ENCODE measurements around the gene TLR3. TPM values are rescaled to one million over a fixed set of nuclear protein-coding genes. Genes with fewer than 3 reads are reported as not detected.

Gene TLR3
- 1 to 10 TPM; 4.3 to 8.4 (median 6.8) TPM for total RNA-seq

DNA sequence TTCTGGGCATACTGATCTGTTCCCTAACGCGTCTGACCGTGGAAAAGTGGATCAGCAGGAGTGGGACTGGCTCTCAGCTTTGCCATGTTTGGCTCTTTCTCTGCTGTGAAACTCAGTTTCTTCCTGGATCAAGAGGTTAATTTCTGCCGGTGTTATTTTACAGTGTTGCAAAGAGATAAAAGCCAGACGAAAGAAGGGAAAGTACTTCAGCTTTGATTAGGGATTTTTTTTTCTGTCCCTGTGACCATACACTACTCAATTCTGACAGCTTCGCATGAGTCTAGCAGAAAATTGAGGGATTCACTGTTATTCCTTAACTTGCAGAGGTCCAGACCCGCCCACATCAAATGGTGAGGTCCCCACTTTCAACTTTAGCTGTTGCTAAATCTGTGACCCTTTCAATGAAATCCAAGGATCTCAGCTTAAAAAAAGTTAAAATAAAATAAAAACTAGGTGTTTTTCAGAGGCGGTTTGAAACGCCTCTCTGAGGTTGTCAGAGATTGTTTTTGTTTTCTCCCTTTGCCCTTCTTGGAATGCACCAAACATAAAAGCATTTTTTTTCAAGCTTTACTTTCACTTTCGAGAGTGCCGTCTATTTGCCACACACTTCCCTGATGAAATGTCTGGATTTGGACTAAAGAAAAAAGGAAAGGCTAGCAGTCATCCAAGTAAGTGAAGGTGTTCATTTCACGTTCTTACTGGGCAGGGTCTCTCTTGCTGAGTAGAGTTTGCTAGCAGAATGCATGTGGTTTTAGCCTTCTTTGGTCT, at the start of gene TLR3:
TLR3 (plus strand) TSS at position 576 of the 768 bp plus-strand sequence. CDS start 7,464 bp downstream, outside the sequence.
- Histone ChIP-seq H3K27ac (peak within 1 kb of the TSS; percentile 63 to 89 (median 78)), H3K4me1 (peaks cover 0 to 32% (median 4%) of the 10 kb centered on the region in 3 donors), H3K9me3 (no peaks in the 10 kb centered on the region), H3K27me3 (no peaks in the 10 kb centered on the region), H3K4me3 (peak within 1 kb of the TSS; percentile 56 to 99), H3K36me3 (no peaks in the 10 kb centered on the region)
- no peak for TF ChIP-seq POLR2A (IDR thresholded peaks at IDR 0.05)
- TF ChIP-seq CTCF (IDR thresholded peaks at IDR 0.05): no peak
- TF ChIP-seq POLR2AphosphoS5 (IDR thresholded peaks at IDR 0.05): no peak
- TF ChIP-seq EP300 (IDR thresholded peaks at IDR 0.05): no peak
- WGBS, 2 donors (ENCODE audit: low coverage in 1 of 2): 1 to 2% methylated on average over 12 of the region's 12 CpGs
- ATAC-seq: peak; percentile 48

DNA sequence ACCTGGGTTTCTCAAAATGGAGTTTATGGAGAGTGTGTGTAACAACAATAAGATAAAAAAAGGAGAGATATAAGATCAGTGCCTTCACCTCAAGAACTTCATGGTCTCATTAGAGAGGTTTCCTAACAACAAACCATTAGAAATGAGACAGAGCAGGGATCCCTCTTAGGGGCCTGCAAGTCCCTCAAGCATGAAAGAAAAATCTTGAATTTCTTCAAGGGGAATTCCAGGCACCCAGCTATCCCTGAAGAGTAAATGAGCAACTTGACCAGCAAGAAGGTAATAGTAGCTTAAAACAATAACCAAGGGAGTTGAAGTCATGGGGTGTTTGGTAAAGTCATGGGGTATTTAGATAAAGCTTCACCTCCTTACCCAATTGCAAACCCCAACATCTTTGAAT, 49.7 kb upstream of the TLR3 start:
- Histone ChIP-seq H3K36me3 (no peaks in the 10 kb centered on the region), H3K27me3 (no peaks in the 10 kb centered on the region), H3K9me3 (peaks cover 0 to 6% (median 0%) of the 10 kb centered on the region in 3 donors), H3K4me3 (no peak overlapping the region), H3K27ac (no peak overlapping the region), H3K4me1 (peaks cover 0 to 13% (median 2%) of the 10 kb centered on the region in 3 donors)
- ATAC-seq: no peak
- TF ChIP-seq EP300 (IDR thresholded peaks at IDR 0.05) (no peak), CTCF (IDR thresholded peaks at IDR 0.05) (no peak), POLR2A (IDR thresholded peaks at IDR 0.05) (no peak), POLR2AphosphoS5 (IDR thresholded peaks at IDR 0.05) (no peak)

DNA sequence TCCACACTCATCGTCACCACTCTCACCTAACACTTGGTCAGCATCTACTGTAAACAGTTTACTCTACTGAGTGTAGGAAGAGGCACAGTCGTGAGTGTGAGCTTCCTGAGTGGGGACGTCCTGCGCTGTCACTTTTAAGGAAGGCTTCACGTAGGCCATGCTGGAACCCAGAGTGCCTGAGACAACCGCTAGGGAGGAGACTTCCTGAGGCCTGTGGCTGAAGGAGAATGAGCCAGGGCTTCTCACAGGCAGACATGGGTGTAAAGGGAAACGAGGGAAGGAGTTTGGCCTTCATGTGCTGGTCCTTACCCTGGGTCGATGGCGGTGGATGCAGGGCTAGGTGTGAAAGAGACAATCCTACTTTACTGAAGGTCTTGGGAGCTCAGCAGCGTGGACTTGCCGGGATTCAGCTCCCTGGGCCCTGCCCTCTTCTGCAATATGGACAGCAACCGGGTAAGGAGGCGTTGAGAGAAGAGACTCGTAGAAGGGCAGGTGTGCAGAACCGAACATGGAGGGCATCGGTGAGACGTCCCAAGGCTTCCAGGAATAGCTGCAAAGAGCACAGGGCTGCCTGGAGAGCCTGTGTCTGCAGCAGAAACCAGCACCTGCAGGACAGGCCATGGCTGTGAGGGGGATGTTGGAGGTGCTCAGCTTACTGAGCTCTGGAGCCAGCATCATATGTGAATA, 48.7 kb upstream of the TLR3 start:
- Histone ChIP-seq H3K4me1 (peaks cover 0 to 18% (median 2%) of the 10 kb centered on the region in 3 donors), H3K27me3 (no peaks in the 10 kb centered on the region), H3K9me3 (peaks cover 0 to 6% (median 0%) of the 10 kb centered on the region in 3 donors), H3K27ac (peak overlapping the region in 2 of 4 donors; percentile 21 to 62), H3K36me3 (no peaks in the 10 kb centered on the region), H3K4me3 (no peak overlapping the region)
- TF ChIP-seq EP300 (IDR thresholded peaks at IDR 0.05) (no peak), POLR2A (IDR thresholded peaks at IDR 0.05) (no peak), POLR2AphosphoS5 (IDR thresholded peaks at IDR 0.05) (no peak)
- ATAC-seq: no peak
- 82% methylated on average over 9 of the region's 17 CpGs; no CpG with 5 or more reads in 1 of the 2 donors for whole genome bisulfite sequencing, 2 donors (ENCODE audit: low coverage in 1 of 2)

GRCh38 chr4:186020793-186021407, 48.1 kb upstream of the TLR3 start:
- Histone ChIP-seq H3K36me3 (no peaks in the 10 kb centered on the region), H3K27me3 (no peaks in the 10 kb centered on the region), H3K4me1 (peaks cover 0 to 25% (median 2%) of the 10 kb centered on the region in 3 donors), H3K4me3 (no peak overlapping the region), H3K27ac (peak overlapping the region in 2 of 4 donors; percentile 21 to 62), H3K9me3 (peaks cover 0 to 6% (median 0%) of the 10 kb centered on the region in 3 donors)
- ATAC-seq: no peak
- no peak for TF ChIP-seq POLR2A (IDR thresholded peaks at IDR 0.05)
- TF ChIP-seq POLR2AphosphoS5 (IDR thresholded peaks at IDR 0.05): no peak
- TF ChIP-seq EP300 (IDR thresholded peaks at IDR 0.05): no peak
- TF ChIP-seq CTCF (IDR thresholded peaks at IDR 0.05): no peak
- WGBS, 2 donors (ENCODE audit: low coverage in 1 of 2): 53 to 96% methylated on average over 7 to 12 of the region's 15 CpGs
